HCT116 (cell line): ENCODE measurements around the gene RPL41.

ENCODE experiments used
- EZH2 ChIP-seq: fragments of 200-600 bp; sonication (generic); IDR thresholded peaks from 2 replicates; pipeline ENCODE4 v1.6.1; 2017; ENCODE audit warnings: antibody characterized with exemption, mixed run types
- SRF ChIP-seq: IDR thresholded peaks from 2 replicates; pipeline ENCODE4 v1.6.1; 2012; ENCODE audit warnings: low read depth
- YY1 ChIP-seq: IDR thresholded peaks from 2 replicates; pipeline ENCODE4 v1.6.1; 2011; ENCODE audit warnings: low read length, low read depth, moderate library complexity, mild to moderate bottlenecking; ENCODE audit not compliant: insufficient replicate concordance; ENCODE audit errors: extremely low read depth
- TF ChIP-seq, protein P1 (sequence below), 3 experiments: fragments of 200-600 bp in 1 of 3; sonication (generic) in 1 of 3; IDR thresholded peaks in 2 of 3; conservative IDR thresholded peaks in 1 of 3; 2 replicates each; pipeline ENCODE4 v1.5.1; 2012 to 2017; ENCODE audit warnings: low read depth in 2 of 3, low read length in 2 of 3, antibody characterized with exemption in 1 of 3, borderline replicate concordance in 1 of 3, control low read depth in 1 of 3, mild to moderate bottlenecking in 1 of 3, mixed read lengths in 1 of 3, mixed run types in 1 of 3, moderate library complexity in 1 of 3; ENCODE audit not compliant: insufficient read depth in 1 of 3

DNA sequence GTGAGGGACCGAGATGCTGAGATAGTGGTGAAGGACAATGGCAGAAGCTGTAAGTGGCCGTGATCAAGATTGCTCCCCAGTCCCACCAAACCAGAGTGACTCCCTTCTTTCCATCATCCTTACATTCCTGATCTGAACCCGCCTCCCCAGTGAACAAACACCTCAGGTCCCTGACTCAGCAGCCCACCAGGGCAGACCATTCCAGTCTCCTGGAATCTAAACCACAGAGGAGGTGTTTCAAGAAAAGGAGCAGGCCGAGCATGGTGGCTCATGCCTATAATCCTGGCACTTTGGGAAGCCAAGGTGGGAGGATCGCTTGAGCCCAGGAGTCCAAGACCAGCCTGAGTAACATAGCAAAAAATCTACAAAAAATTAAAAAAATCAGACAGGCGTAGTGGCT, 29.8 kb upstream of the RPL41 start:
- TF ChIP-seq, protein P1, sequence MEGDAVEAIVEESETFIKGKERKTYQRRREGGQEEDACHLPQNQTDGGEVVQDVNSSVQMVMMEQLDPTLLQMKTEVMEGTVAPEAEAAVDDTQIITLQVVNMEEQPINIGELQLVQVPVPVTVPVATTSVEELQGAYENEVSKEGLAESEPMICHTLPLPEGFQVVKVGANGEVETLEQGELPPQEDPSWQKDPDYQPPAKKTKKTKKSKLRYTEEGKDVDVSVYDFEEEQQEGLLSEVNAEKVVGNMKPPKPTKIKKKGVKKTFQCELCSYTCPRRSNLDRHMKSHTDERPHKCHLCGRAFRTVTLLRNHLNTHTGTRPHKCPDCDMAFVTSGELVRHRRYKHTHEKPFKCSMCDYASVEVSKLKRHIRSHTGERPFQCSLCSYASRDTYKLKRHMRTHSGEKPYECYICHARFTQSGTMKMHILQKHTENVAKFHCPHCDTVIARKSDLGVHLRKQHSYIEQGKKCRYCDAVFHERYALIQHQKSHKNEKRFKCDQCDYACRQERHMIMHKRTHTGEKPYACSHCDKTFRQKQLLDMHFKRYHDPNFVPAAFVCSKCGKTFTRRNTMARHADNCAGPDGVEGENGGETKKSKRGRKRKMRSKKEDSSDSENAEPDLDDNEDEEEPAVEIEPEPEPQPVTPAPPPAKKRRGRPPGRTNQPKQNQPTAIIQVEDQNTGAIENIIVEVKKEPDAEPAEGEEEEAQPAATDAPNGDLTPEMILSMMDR (IDR thresholded peaks at IDR 0.05 in 2 of 3, conservative IDR thresholded peaks at IDR 0.05 in 1 of 3; ENCODE audit: borderline replicate concordance in 1 of 3, insufficient read depth in 1 of 3, low read depth in 2 of 3, low read length in 2 of 3), result no peak
- TF ChIP-seq EZH2, result no peak
- no peak for TF ChIP-seq YY1
- TF ChIP-seq SRF, result no peak
